GM12801 (cell line): ENCODE measurements around the gene PHACTR2.

ENCODE experiments used
- TF ChIP-seq, protein P1 (sequence below): IDR thresholded peaks from one replicate; pipeline ENCODE4 v1.5.1; 2011; ENCODE audit warnings: control low read depth; ENCODE audit not compliant: insufficient read length; ENCODE audit errors: extremely low read depth

The PHACTR2 gene

DNA sequence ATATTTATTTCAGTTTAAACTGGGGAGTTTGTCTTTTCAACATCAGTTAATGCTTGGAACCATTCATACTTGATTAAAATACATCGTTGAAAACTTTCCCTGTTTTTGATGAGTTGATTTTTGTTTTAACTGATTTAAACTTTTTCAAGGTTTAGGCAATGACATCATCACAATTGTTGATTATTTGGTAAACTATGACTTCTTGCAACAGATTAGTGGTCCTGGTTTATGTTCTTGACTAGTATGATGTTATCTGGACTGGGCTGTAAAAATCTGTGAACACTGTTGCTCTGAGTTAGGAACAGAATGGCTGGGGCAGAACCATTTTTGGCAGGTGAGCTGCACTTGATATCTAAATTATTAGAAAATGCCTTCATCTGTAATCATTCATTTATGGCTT, 186.5 kb downstream of the PHACTR2 start, which contains the start of gene ZC2HC1B:
TSS of gene ZC2HC1B (plus strand) at position 241 of the 400 bp plus-strand sequence. CDS start at position 307, 66 bp downstream.
- TF ChIP-seq, protein P1, sequence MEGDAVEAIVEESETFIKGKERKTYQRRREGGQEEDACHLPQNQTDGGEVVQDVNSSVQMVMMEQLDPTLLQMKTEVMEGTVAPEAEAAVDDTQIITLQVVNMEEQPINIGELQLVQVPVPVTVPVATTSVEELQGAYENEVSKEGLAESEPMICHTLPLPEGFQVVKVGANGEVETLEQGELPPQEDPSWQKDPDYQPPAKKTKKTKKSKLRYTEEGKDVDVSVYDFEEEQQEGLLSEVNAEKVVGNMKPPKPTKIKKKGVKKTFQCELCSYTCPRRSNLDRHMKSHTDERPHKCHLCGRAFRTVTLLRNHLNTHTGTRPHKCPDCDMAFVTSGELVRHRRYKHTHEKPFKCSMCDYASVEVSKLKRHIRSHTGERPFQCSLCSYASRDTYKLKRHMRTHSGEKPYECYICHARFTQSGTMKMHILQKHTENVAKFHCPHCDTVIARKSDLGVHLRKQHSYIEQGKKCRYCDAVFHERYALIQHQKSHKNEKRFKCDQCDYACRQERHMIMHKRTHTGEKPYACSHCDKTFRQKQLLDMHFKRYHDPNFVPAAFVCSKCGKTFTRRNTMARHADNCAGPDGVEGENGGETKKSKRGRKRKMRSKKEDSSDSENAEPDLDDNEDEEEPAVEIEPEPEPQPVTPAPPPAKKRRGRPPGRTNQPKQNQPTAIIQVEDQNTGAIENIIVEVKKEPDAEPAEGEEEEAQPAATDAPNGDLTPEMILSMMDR, result no peak

GRCh38 chr6:143867236-143867635, 189.5 kb downstream of the PHACTR2 start:
- TF ChIP-seq, protein P1, result no peak

- TF ChIP-seq, protein P1, result no peak
Measured at GRCh38 chr6:143872201-143872600, 194.4 kb downstream of the PHACTR2 start.

DNA sequence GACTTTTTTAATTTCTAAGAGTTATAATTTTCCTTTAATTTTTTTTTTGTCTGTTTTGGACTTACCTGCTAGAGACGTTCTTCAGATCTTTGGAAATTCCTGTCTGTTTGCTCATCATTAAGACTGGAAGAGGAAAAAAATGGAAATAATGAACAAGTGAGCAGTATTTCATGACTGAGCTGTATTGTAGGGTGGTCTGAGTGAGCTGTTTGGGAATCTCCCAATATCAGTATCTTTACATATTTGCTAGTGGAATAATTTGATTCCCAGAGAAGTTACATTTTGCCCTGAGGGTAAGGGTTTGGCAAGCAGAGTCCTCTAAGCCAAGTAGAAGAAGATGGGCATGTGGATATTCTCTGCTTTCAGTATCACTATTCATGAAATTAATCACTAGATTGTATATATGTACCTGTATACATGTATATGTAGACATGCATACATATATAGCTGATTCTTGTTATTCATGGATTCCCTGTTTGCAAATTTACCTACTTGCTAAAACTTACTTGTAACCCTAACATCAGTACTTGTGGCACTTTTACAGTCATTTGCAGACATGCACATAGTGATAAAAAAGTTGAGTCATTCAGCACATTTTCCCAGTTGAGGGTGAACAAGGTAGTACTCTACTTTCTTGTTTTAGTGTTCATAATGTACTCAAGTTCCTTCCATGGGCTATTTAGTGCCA, 200.0 kb downstream of the PHACTR2 start:
- TF ChIP-seq, protein P1, result no peak

DNA sequence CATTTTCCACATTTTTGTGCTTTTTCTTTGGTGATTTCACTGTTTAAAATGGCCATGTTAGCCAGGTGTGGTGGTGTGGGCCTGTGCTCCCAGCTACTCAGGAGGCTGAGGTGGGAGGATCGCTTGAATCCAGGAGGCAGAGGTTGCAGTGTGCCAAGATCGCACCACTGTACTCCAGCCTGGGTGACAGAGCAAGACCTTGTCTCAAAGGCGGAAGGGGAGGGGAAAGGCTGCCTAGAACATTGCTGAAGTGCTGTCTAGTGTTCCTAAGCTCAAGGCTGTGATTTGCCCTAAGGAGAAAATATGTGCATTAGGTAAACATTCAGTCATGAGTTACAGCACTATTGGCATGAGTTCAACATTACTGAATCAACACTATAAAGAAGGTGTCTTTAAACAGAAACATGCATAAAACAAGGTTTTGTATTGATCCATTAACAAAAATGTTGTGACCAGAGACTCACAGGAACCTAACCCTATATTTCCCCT, 200.6 kb downstream of the PHACTR2 start:
- TF ChIP-seq, protein P1, result no peak

DNA sequence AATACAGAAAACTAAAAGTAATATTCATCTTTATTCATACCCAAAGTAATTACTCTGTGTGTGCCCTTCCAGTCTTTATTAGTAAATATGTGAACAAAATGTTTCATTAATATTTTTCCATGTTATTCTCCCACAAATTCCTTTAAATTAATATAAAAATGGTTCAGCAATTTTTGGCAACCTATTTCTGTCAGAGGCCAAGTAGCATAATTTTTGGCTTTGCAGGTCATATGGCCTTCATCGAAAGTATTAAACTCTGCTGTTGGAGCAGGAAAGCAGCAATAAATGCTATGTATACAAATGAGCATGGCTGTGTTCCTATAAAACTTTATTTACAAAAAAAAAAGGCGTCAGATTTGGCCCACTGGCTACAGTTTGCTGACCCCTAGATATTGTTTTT, 202.6 kb downstream of the PHACTR2 start:
- TF ChIP-seq, protein P1, result no peak
